Eye (tissue), 1 donor: ENCODE results near the gene LZTS2.
"Not testable (repeated sequence)": the region's sequence is repeated elsewhere in the genome, so short reads cannot be mapped to it uniquely, and the experiment has no call there.

Experiments
- DNase-seq: peaks from one replicate; pipeline ENCODE4 v3.0.0-alpha.2; 2015

Gene LZTS2

GRCh38 chr10:101034404-101034803 lies 34.8 kb downstream of the LZTS2 start:
- DNase-seq = not testable (repeated sequence)

- no peak for DNase-seq
Measured at GRCh38 chr10:101035314-101035713, 35.7 kb downstream of the LZTS2 start.

- no peak for DNase-seq
Measured at GRCh38 chr10:101035916-101036702, 36.5 kb downstream of the LZTS2 start.

GRCh38 chr10:101036726-101037125 lies 37.1 kb downstream of the LZTS2 start:
- no peak for DNase-seq

GRCh38 chr10:101038484-101038883 lies 38.9 kb downstream of the LZTS2 start:
- DNase-seq = no peak

GRCh38 chr10:101040061-101040460 lies 40.5 kb downstream of the LZTS2 start:
- no peak for DNase-seq

- no peak for DNase-seq
Measured at GRCh38 chr10:101040851-101041250, 41.2 kb downstream of the LZTS2 start.

- DNase-seq = peak; percentile 94
Measured at GRCh38 chr10:101041252-101041761, 41.7 kb downstream of the LZTS2 start.

GRCh38 chr10:101042118-101042517 lies 42.5 kb downstream of the LZTS2 start:
- DNase-seq = no peak

- DNase-seq = peak; percentile 97
Measured at GRCh38 chr10:101042667-101043362, 43.2 kb downstream of the LZTS2 start.

GRCh38 chr10:101043363-101043707 lies 43.7 kb downstream of the LZTS2 start:
- DNase-seq = no peak

- no peak for DNase-seq
Measured at GRCh38 chr10:101044117-101044516, 44.5 kb downstream of the LZTS2 start.

- DNase-seq = peak; percentile 54
Measured at GRCh38 chr10:101046332-101047238, 47.0 kb downstream of the LZTS2 start.

GRCh38 chr10:101047268-101047667 lies 47.7 kb downstream of the LZTS2 start:
- DNase-seq = no peak

- DNase-seq = peak; percentile 41
Measured at GRCh38 chr10:101047961-101048892, 48.6 kb downstream of the LZTS2 start.

GRCh38 chr10:101050208-101051069 lies 50.8 kb downstream of the LZTS2 start:
- DNase-seq = peak; percentile 87

GRCh38 chr10:101052285-101052684 lies 52.7 kb downstream of the LZTS2 start:
- no peak for DNase-seq

GRCh38 chr10:101053516-101053915 lies 53.9 kb downstream of the LZTS2 start:
- no peak for DNase-seq

GRCh38 chr10:101054351-101054750 lies 54.7 kb downstream of the LZTS2 start:
- no peak for DNase-seq

- DNase-seq = no peak
Measured at GRCh38 chr10:101054876-101055275, 55.3 kb downstream of the LZTS2 start.

- no peak for DNase-seq
Measured at GRCh38 chr10:101055411-101055810, 55.8 kb downstream of the LZTS2 start.
